OCI-LY3 (cell line): ENCODE data around the gene SNTG2.

Experiments
- H2AFZ ChIP-seq: fragments of 200-600, 300-600 bp; shearing (Covaris generic); 2 replicates; pipeline ENCODE4 v1.6.0; 2014; ENCODE audit warnings: antibody characterized with exemption, low read depth, low read length
- H3K27ac ChIP-seq: fragments of 200-600, 300-600 bp; sonication (generic); 2 replicates; pipeline ENCODE4 v1.5.1; 2014; ENCODE audit warnings: mild to moderate bottlenecking, low read length, moderate library complexity, mixed read lengths
- H3K27me3 ChIP-seq: fragments of 200-600, 300-600 bp; sonication (generic); 2 replicates; pipeline ENCODE4 v1.6.1; 2014; ENCODE audit warnings: low read depth, low read length, mixed read lengths
- H3K36me3 ChIP-seq: fragments of 200-600, 300-600 bp; sonication (generic); replicated peaks from 2 replicates; pipeline ENCODE3; 2014; ENCODE audit warnings: low read depth, low read length, mixed read lengths
- H3K4me1 ChIP-seq: fragments of 300-600, 200-600 bp; sonication (generic); 2 replicates; pipeline ENCODE4 v1.6.1; 2014; ENCODE audit warnings: low read length, mixed read lengths
- H3K4me2 ChIP-seq: fragments of 200-600, 300-600 bp; sonication (generic); 2 replicates; pipeline ENCODE4 v1.6.1; 2014; ENCODE audit warnings: low read length, mixed read lengths
- H3K4me3 ChIP-seq: fragments of 300-600, 200-600 bp; sonication (generic); 2 replicates; pipeline ENCODE4 v1.5.1; 2014; ENCODE audit warnings: antibody characterized with exemption, mild to moderate bottlenecking, low read length, moderate library complexity
- H3K79me2 ChIP-seq: fragments of 300-600, 200-600 bp; shearing (Covaris generic); 2 replicates; pipeline ENCODE4 v1.6.1; 2014; ENCODE audit warnings: mild to moderate bottlenecking, low read length, mixed read lengths
- H3K9ac ChIP-seq: fragments of 300-600, 200-600 bp; shearing (Covaris generic); 2 replicates; pipeline ENCODE4 v1.6.0; 2014; ENCODE audit warnings: mild to moderate bottlenecking, low read length, moderate library complexity
- H3K9me3 ChIP-seq: fragments of 200-600, 300-600 bp; shearing (Covaris generic); 2 replicates; pipeline ENCODE4 v1.6.1; 2014; ENCODE audit warnings: low read length, mixed read lengths; ENCODE audit not compliant: insufficient read depth
- H4K20me1 ChIP-seq: fragments of 200-600, 300-600 bp; sonication (generic); 2 replicates; pipeline ENCODE4 v1.6.1; 2016; ENCODE audit warnings: low read length, mixed read lengths; ENCODE audit not compliant: insufficient read depth
- CTCF ChIP-seq: fragments of 200-600, 300-600 bp; sonication (generic); IDR thresholded peaks from 2 replicates; pipeline ENCODE4 v1.5.1; 2014; ENCODE audit warnings: antibody characterized with exemption, low read length, low read depth
- EZH2phosphoT487 ChIP-seq: fragments of 200-600 bp; shearing (Covaris generic); IDR thresholded peaks from 2 replicates; pipeline ENCODE4 v1.6.1; 2018; ENCODE audit warnings: antibody characterized with exemption, mixed run types, low read depth

The SNTG2 gene

GRCh38 chr2:1405967-1406366 lies 455.3 kb downstream of the SNTG2 start:
- Histone ChIP-seq H3K4me2 (no peak overlapping the region), H2AFZ (no peak overlapping the region)

GRCh38 chr2:1406434-1406833 lies 455.8 kb downstream of the SNTG2 start:
- no peak overlapping the region for H3K4me3 ChIP-seq
- H4K20me1 ChIP-seq = no peaks in the 10 kb centered on the region
- H3K4me2 ChIP-seq = no peak overlapping the region
- no peak overlapping the region for H3K27ac ChIP-seq
- H3K9me3 ChIP-seq = no peaks in the 10 kb centered on the region
- no peaks in the 10 kb centered on the region for H3K36me3 ChIP-seq
- no peak overlapping the region for H3K9ac ChIP-seq
- no peaks in the 10 kb centered on the region for H3K79me2 ChIP-seq
- H2AFZ ChIP-seq = no peak overlapping the region
- TF ChIP-seq EZH2phosphoT487 (no peak), CTCF (no peak)
- H3K27me3 ChIP-seq = peaks cover 26% of the 10 kb centered on the region; the same call in 1 of the 2 replicates
- no peaks in the 10 kb centered on the region for H3K4me1 ChIP-seq

More at GRCh38 chr2:1405967-1406366, 455.3 kb downstream of the SNTG2 start:
- Histone ChIP-seq H3K9ac (no peak overlapping the region), H3K4me3 (no peak overlapping the region), H3K4me1 (no peaks in the 10 kb centered on the region), H3K27ac (no peak overlapping the region), H3K27me3 (peaks cover 26% of the 10 kb centered on the region; the same call in 1 of the 2 replicates), H3K36me3 (no peaks in the 10 kb centered on the region), H3K9me3 (no peaks in the 10 kb centered on the region), H3K79me2 (no peaks in the 10 kb centered on the region), H4K20me1 (no peaks in the 10 kb centered on the region)
- TF ChIP-seq CTCF = no peak
- TF ChIP-seq EZH2phosphoT487 = no peak

GRCh38 chr2:1407950-1408675 lies 457.5 kb downstream of the SNTG2 start:
- no peaks in the 10 kb centered on the region for H4K20me1 ChIP-seq
- TF ChIP-seq EZH2phosphoT487 = no peak
- no peak overlapping the region for H3K4me3 ChIP-seq
- H3K27me3 ChIP-seq = peaks cover 26% of the 10 kb centered on the region; the same call in 1 of the 2 replicates
- no peaks in the 10 kb centered on the region for H3K4me1 ChIP-seq
- H3K36me3 ChIP-seq = no peaks in the 10 kb centered on the region
- no peak overlapping the region for H3K27ac ChIP-seq
- no peaks in the 10 kb centered on the region for H3K79me2 ChIP-seq
- no peak overlapping the region for H2AFZ ChIP-seq
- H3K9ac ChIP-seq = no peak overlapping the region
- H3K9me3 ChIP-seq = no peaks in the 10 kb centered on the region
- no peak overlapping the region for H3K4me2 ChIP-seq

GRCh38 chr2:1413156-1413710 lies 462.6 kb downstream of the SNTG2 start, which contains the start of gene TPO:
TPO (plus strand) TSS chr2:1413463; CDS start chr2:1414409, 946 bp downstream.
- H3K27ac ChIP-seq = no peak within 1 kb of the TSS
- no peak within 1 kb of the TSS for H3K4me2 ChIP-seq
- peaks cover 6% of the 10 kb centered on the region; the same call in 1 of the 2 replicates for H3K27me3 ChIP-seq
- H3K4me1 ChIP-seq = no peaks in the 10 kb centered on the region
- H3K9me3 ChIP-seq = no peaks in the 10 kb centered on the region
- H3K36me3 ChIP-seq = no peaks in the 10 kb centered on the region
- no peak within 1 kb of the TSS for H3K9ac ChIP-seq
- H3K4me3 ChIP-seq = no peak within 1 kb of the TSS
- no peak within 1 kb of the TSS for H2AFZ ChIP-seq
- no peak for TF ChIP-seq CTCF
- H3K79me2 ChIP-seq = no peaks in the 10 kb centered on the region
- H4K20me1 ChIP-seq = no peaks in the 10 kb centered on the region
